ENCODE data around the gene RALY. TPM values are rescaled to one million over a fixed set of nuclear protein-coding genes. Genes with fewer than 3 reads are reported as not detected.

Gene RALY
- total and polyA plus RNA-seq, 2 donors (not counting 3 experiments of a cell fraction or from before 2014, with no cell fraction given) = 142 to 146 TPM

- Histone ChIP-seq H4K20me1 (replicated peaks; ENCODE audit: control insufficient read depth, extremely low read depth, insufficient read depth, low read length) (no peaks in the 10 kb centered on the region), H3K9ac (replicated peaks; ENCODE audit: extremely low read depth, insufficient read depth, low read length) (no peak overlapping the region), H3K4me1 (ENCODE audit: control insufficient read depth, extremely low read depth, insufficient read depth, low read length) (no peaks in the 10 kb centered on the region), H3K4me3 (replicated peaks in 1 of 3; ENCODE audit: insufficient read depth in 1 of 3, low read depth in 1 of 3, low read length in 3 of 3) (no peak overlapping the region), H3K9me1 (replicated peaks; ENCODE audit: control insufficient read depth, extremely low read depth, insufficient read depth, low read length) (no peaks in the 10 kb centered on the region), H3K36me3 (ENCODE audit: control insufficient read depth in 2 of 2, extremely low read depth in 1 of 2, insufficient read depth in 2 of 2, low read length in 2 of 2) (no peaks in the 10 kb centered on the region), H3K27ac (ENCODE audit: insufficient read depth, low read depth, low read length) (no peak overlapping the region), H3K79me2 (ENCODE audit: control insufficient read depth, insufficient read depth, low read length) (no peaks in the 10 kb centered on the region), H2AFZ (ENCODE audit: low read depth, low read length) (no peak overlapping the region), H3K4me2 (ENCODE audit: insufficient read depth, low read length) (no peak overlapping the region), H3K9me3 (replicated peaks; ENCODE audit: control insufficient read depth, insufficient read depth, low read length) (no peaks in the 10 kb centered on the region), H3K27me3 (ENCODE audit: control insufficient read depth in 2 of 2, insufficient read depth in 2 of 2, low read length in 2 of 2) (no peaks in the 10 kb centered on the region)
- no peak for TF ChIP-seq FOS (IDR thresholded peaks at IDR 0.05; ENCODE audit: borderline replicate concordance, insufficient read depth, low read length)
- BruUV-seq (replicated peaks) = no TSS peak
- POLR2A ChIA-PET = no interaction called here
- CTCF ChIA-PET = interaction anchor here (1.4 to 1.5 kb wide), 2 partner anchors 10 to 54 kb away, joined by 4 to 5 read pairs; no protein-coding TSS in a partner anchor
- FAIRE-seq (no peak), DNase-seq (ENCODE audit: low read depth, low spot score) (no peak)
- dilution Hi-C loops (cut with MboI; ENCODE audit: extremely low pct_ligation_motif_present, low sequenced_read_pairs) (no loop called here), intact Hi-C loops (cut with micrococcal nuclease) (no loop called here)
Measured at GRCh38 chr20:33969563-33969962, 24.1 kb upstream of the RALY start.

- no peaks in the 10 kb centered on the region for H3K9me3 ChIP-seq (replicated peaks; ENCODE audit: control insufficient read depth, insufficient read depth, low read length)
- no peak overlapping the region for H3K4me3 ChIP-seq (replicated peaks in 1 of 3; ENCODE audit: insufficient read depth in 1 of 3, low read depth in 1 of 3, low read length in 3 of 3)
- no peaks in the 10 kb centered on the region for H3K4me1 ChIP-seq (ENCODE audit: control insufficient read depth, extremely low read depth, insufficient read depth, low read length)
- FAIRE-seq (no peak), DNase-seq (ENCODE audit: low read depth, low spot score) (no peak)
- no peaks in the 10 kb centered on the region for H3K9me1 ChIP-seq (replicated peaks; ENCODE audit: control insufficient read depth, extremely low read depth, insufficient read depth, low read length)
- H3K9ac ChIP-seq (replicated peaks; ENCODE audit: extremely low read depth, insufficient read depth, low read length) = no peak overlapping the region
- dilution Hi-C loops (cut with MboI; ENCODE audit: extremely low pct_ligation_motif_present, low sequenced_read_pairs) (no loop called here), intact Hi-C loops (cut with micrococcal nuclease) (no loop called here)
- no peak overlapping the region for H3K4me2 ChIP-seq (ENCODE audit: insufficient read depth, low read length)
- no peak overlapping the region for H3K27ac ChIP-seq (ENCODE audit: insufficient read depth, low read depth, low read length)
- POLR2A ChIA-PET = no interaction called here
- no peaks in the 10 kb centered on the region for H4K20me1 ChIP-seq (replicated peaks; ENCODE audit: control insufficient read depth, extremely low read depth, insufficient read depth, low read length)
- no peaks in the 10 kb centered on the region for H3K79me2 ChIP-seq (ENCODE audit: control insufficient read depth, insufficient read depth, low read length)
- BruUV-seq (replicated peaks) = no TSS peak
- CTCF ChIA-PET = no interaction called here
- TF ChIP-seq EZH2 (IDR thresholded peaks at IDR 0.05; ENCODE audit: borderline replicate concordance, low read depth, low read length, severe bottlenecking) (no peak), MAX (IDR thresholded peaks at IDR 0.05; ENCODE audit: insufficient read depth, insufficient read length) (no peak), POLR2A (IDR thresholded peaks at IDR 0.05; ENCODE audit: low read depth, low read length) (no peak), GATA2 (IDR thresholded peaks at IDR 0.05; ENCODE audit: insufficient read depth, insufficient read length, low read depth, low read length) (no peak), POLR2AphosphoS5 (IDR thresholded peaks at IDR 0.05; ENCODE audit: insufficient read depth, low read depth, low read length) (no peak), JUN (IDR thresholded peaks at IDR 0.05; ENCODE audit: borderline replicate concordance, insufficient read depth, insufficient read length, low read depth) (no peak), CTCF (IDR thresholded peaks at IDR 0.05; ENCODE audit: extremely low read depth in 1 of 2, insufficient read depth in 1 of 2, low read depth in 1 of 2, low read length in 2 of 2) (no peak)
- H3K36me3 ChIP-seq (ENCODE audit: control insufficient read depth in 2 of 2, extremely low read depth in 1 of 2, insufficient read depth in 2 of 2, low read length in 2 of 2) = no peaks in the 10 kb centered on the region
- no peak overlapping the region for H2AFZ ChIP-seq (ENCODE audit: low read depth, low read length)
- H3K27me3 ChIP-seq (ENCODE audit: control insufficient read depth in 2 of 2, insufficient read depth in 2 of 2, low read length in 2 of 2) = no peaks in the 10 kb centered on the region
Measured at GRCh38 chr20:33970229-33970628, 23.5 kb upstream of the RALY start.

Data from endothelial cell of umbilical vein (primary cell).